GM23338 (cell line): ENCODE results near the gene CSF3.

Experiments
- CREB1 ChIP-seq: fragments of 250-450 bp; sonication (Bioruptor Pico); IDR thresholded peaks from 2 replicates; pipeline ENCODE4 v1.5.0; 2020; ENCODE audit warnings: low read depth, mild to moderate bottlenecking, moderate library complexity
- EZH2 ChIP-seq: fragments of 200-600 bp; sonication (generic); IDR thresholded peaks from one replicate; pipeline ENCODE4 v1.8.0; 2017; ENCODE audit warnings: antibody characterized with exemption, mild to moderate bottlenecking, low read depth; ENCODE audit not compliant: unreplicated experiment
- EZH2phosphoT487 ChIP-seq: fragments of 200-600 bp; sonication (generic); IDR thresholded peaks from one replicate; pipeline ENCODE4 v1.8.1; 2018; ENCODE audit warnings: antibody characterized with exemption; ENCODE audit not compliant: unreplicated experiment
- JUNB ChIP-seq: IDR thresholded peaks from one replicate; pipeline ENCODE4 v1.6.1; 2016; ENCODE audit warnings: antibody characterized with exemption; ENCODE audit not compliant: unreplicated experiment
- POLR2AphosphoS5 ChIP-seq: IDR thresholded peaks from 2 replicates; pipeline ENCODE4 v1.6.1; 2016; ENCODE audit warnings: antibody characterized with exemption, low read depth
- STAT1 ChIP-seq: IDR thresholded peaks from one replicate; pipeline ENCODE4 v1.6.1; 2016; ENCODE audit warnings: antibody characterized with exemption; ENCODE audit not compliant: unreplicated experiment
- ZNF114 ChIP-seq: fragments of 250-450 bp; sonication (Bioruptor Pico); IDR thresholded peaks from 2 replicates; pipeline ENCODE4 v1.5.0; 2020; ENCODE audit warnings: mild to moderate bottlenecking, moderate library complexity
- TF ChIP-seq, protein P1 (sequence below), 2 experiments: fragments of 200-600 bp in 1 of 2; sonication (generic) in 1 of 2; conservative IDR thresholded peaks; 2 replicates each; pipeline versions ENCODE4 v1.5.1 to v1.6.1; 2016 to 2017; ENCODE audit warnings: antibody characterized with exemption in 2 of 2, low read depth in 2 of 2, mild to moderate bottlenecking in 2 of 2, moderate library complexity in 1 of 2
- TF ChIP-seq, protein P2 (sequence below): IDR thresholded peaks from one replicate; pipeline ENCODE4 v1.6.1; 2018; ENCODE audit warnings: antibody characterized with exemption; ENCODE audit not compliant: unreplicated experiment

DNA sequence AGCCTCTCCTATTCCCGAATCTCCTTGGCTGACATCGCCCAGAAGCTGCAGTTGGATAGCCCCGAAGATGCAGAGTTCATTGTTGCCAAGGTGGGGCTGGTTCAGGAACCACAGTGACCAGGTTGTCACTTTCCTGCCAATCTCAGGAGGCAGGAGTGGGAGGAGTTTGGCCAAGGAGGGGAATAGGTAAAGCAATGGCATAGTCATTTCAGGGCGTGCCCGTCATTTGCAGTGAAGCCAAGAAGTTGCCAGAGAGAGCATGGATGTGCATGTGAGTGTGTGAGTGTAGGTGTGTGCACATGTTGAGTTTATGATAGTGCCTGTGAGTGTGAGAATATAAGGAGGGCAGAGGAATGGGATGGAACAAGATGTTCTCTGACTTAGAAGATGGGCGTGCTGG lies 19.8 kb upstream of the CSF3 start:
- TF ChIP-seq, protein P1, sequence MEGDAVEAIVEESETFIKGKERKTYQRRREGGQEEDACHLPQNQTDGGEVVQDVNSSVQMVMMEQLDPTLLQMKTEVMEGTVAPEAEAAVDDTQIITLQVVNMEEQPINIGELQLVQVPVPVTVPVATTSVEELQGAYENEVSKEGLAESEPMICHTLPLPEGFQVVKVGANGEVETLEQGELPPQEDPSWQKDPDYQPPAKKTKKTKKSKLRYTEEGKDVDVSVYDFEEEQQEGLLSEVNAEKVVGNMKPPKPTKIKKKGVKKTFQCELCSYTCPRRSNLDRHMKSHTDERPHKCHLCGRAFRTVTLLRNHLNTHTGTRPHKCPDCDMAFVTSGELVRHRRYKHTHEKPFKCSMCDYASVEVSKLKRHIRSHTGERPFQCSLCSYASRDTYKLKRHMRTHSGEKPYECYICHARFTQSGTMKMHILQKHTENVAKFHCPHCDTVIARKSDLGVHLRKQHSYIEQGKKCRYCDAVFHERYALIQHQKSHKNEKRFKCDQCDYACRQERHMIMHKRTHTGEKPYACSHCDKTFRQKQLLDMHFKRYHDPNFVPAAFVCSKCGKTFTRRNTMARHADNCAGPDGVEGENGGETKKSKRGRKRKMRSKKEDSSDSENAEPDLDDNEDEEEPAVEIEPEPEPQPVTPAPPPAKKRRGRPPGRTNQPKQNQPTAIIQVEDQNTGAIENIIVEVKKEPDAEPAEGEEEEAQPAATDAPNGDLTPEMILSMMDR (conservative IDR thresholded peaks at IDR 0.05; ENCODE audit: low read depth in 2 of 2): no peak
- TF ChIP-seq JUNB (no peak), EZH2 (no peak), POLR2AphosphoS5 (no peak), STAT1 (no peak), CREB1 (CRISPR knock-in tag) (no peak), ZNF114 (CRISPR knock-in tag) (no peak), EZH2phosphoT487 (no peak)
- TF ChIP-seq, protein P2, sequence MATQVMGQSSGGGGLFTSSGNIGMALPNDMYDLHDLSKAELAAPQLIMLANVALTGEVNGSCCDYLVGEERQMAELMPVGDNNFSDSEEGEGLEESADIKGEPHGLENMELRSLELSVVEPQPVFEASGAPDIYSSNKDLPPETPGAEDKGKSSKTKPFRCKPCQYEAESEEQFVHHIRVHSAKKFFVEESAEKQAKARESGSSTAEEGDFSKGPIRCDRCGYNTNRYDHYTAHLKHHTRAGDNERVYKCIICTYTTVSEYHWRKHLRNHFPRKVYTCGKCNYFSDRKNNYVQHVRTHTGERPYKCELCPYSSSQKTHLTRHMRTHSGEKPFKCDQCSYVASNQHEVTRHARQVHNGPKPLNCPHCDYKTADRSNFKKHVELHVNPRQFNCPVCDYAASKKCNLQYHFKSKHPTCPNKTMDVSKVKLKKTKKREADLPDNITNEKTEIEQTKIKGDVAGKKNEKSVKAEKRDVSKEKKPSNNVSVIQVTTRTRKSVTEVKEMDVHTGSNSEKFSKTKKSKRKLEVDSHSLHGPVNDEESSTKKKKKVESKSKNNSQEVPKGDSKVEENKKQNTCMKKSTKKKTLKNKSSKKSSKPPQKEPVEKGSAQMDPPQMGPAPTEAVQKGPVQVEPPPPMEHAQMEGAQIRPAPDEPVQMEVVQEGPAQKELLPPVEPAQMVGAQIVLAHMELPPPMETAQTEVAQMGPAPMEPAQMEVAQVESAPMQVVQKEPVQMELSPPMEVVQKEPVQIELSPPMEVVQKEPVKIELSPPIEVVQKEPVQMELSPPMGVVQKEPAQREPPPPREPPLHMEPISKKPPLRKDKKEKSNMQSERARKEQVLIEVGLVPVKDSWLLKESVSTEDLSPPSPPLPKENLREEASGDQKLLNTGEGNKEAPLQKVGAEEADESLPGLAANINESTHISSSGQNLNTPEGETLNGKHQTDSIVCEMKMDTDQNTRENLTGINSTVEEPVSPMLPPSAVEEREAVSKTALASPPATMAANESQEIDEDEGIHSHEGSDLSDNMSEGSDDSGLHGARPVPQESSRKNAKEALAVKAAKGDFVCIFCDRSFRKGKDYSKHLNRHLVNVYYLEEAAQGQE: no peak
